Endothelial cell of umbilical vein (primary cell): ENCODE results near the gene MYCBP2. TPM values are rescaled to one million over a fixed set of nuclear protein-coding genes. Genes with fewer than 3 reads are reported as not detected.

Experiments
- BruUV-seq: library from RNA; stranded (reverse); fragments of 400-500 nt; replicated peaks from 2 replicates; lab custom pipeline; 2021; lab: Mats Ljungman, UMichigan
- CTCF ChIA-PET: fragments of 300-600, 350-600 bp; sonication (Branson Sonifier 250); formaldehyde crosslinking; loops from one replicate; lab custom pipeline; 2021; ENCODE audit warnings: antibody characterized with exemption, inconsistent platforms; lab: Charles Lee
- POLR2A ChIA-PET: fragments of 300-600, 350-600 bp; sonication (Branson Sonifier 250); formaldehyde crosslinking; loops from one replicate; lab custom pipeline; 2021; ENCODE audit warnings: antibody characterized with exemption, inconsistent platforms; lab: Charles Lee
- DNase-seq: peaks from one replicate; pipeline ENCODE4 v3.0.0-alpha.2; 2011; ENCODE audit warnings: low read depth, low spot score
- FAIRE-seq: peaks from 2 replicates; lab custom pipeline; 2011; peaks lifted over from hg19 to GRCh38; lab: Jason Lieb, UNC
- H2AFZ ChIP-seq: 2 replicates; pipeline ENCODE4 v1.6.0; 2012; ENCODE audit warnings: low read depth, low read length, control low read depth, inconsistent platforms
- H3K27ac ChIP-seq: 2 replicates; pipeline ENCODE4 v1.5.1; 2011; ENCODE audit warnings: low read depth, mild to moderate bottlenecking, control low read depth, low read length, moderate library complexity; ENCODE audit not compliant: insufficient read depth
- H3K27me3 ChIP-seq, 2 experiments: 2 replicates each; pipeline versions ENCODE4 v1.6.0 to v1.6.1; 2011; ENCODE audit warnings: low read length in 2 of 2, mixed read lengths in 1 of 2; ENCODE audit not compliant: control insufficient read depth in 2 of 2, insufficient read depth in 2 of 2
- H3K36me3 ChIP-seq, 2 experiments: 2 replicates in 1 of 2; 3 replicates in 1 of 2; pipeline ENCODE4 v1.5.1; 2011; ENCODE audit warnings: low read length in 2 of 2, mild to moderate bottlenecking in 1 of 2, moderate library complexity in 1 of 2; ENCODE audit not compliant: control insufficient read depth in 2 of 2, insufficient read depth in 2 of 2; ENCODE audit errors: extremely low read depth in 1 of 2
- H3K4me1 ChIP-seq: 3 replicates; pipeline ENCODE4 v1.5.1; 2011; ENCODE audit warnings: mild to moderate bottlenecking, low read length; ENCODE audit not compliant: control insufficient read depth, insufficient read depth; ENCODE audit errors: extremely low read depth
- H3K4me2 ChIP-seq: 2 replicates; pipeline ENCODE4 v1.6.1; 2011; ENCODE audit warnings: low read length, control low read depth, mixed read lengths; ENCODE audit not compliant: insufficient read depth
- H3K4me3 ChIP-seq, 3 experiments: fragments of 200-600 bp in 1 of 3; sonication (generic), shearing (Covaris generic) in 1 of 3; replicated peaks in 1 of 3; 2 replicates each; pipeline ENCODE4 v1.5.1; 2011 to 2016; ENCODE audit warnings: control low read depth in 3 of 3, low read length in 3 of 3, mild to moderate bottlenecking in 2 of 3, inconsistent platforms in 1 of 3, low read depth in 1 of 3, moderate library complexity in 1 of 3; ENCODE audit not compliant: insufficient read depth in 1 of 3
- H3K79me2 ChIP-seq: 2 replicates; pipeline ENCODE4 v1.6.0; 2012; ENCODE audit warnings: low read length, inconsistent platforms; ENCODE audit not compliant: control insufficient read depth, insufficient read depth
- H3K9ac ChIP-seq: replicated peaks from 2 replicates; pipeline ENCODE3; 2011; ENCODE audit warnings: low read length, control low read depth; ENCODE audit not compliant: insufficient read depth; ENCODE audit errors: extremely low read depth
- H3K9me1 ChIP-seq: replicated peaks from 3 replicates; pipeline ENCODE4 v1.6.0; 2011; ENCODE audit warnings: mild to moderate bottlenecking, low read length; ENCODE audit not compliant: control insufficient read depth, insufficient read depth; ENCODE audit errors: extremely low read depth
- H3K9me3 ChIP-seq: replicated peaks from 2 replicates; pipeline ENCODE4 v1.5.1; 2012; ENCODE audit warnings: low read length, inconsistent platforms; ENCODE audit not compliant: control insufficient read depth, insufficient read depth
- H4K20me1 ChIP-seq: replicated peaks from 2 replicates; pipeline ENCODE3; 2011; ENCODE audit warnings: mild to moderate bottlenecking, low read length; ENCODE audit not compliant: control insufficient read depth, insufficient read depth; ENCODE audit errors: extremely low read depth
- CTCF ChIP-seq, 2 donors: IDR thresholded peaks; 1 replicate in 1 of 2; 2 replicates in 1 of 2; pipeline ENCODE4 v1.5.1; 2011; ENCODE audit warnings: low read length in 2 of 2, mild to moderate bottlenecking in 2 of 2, moderate library complexity in 2 of 2, control low read depth in 1 of 2, inconsistent platforms in 1 of 2, low read depth in 1 of 2; ENCODE audit not compliant: insufficient read depth in 1 of 2; ENCODE audit errors: extremely low read depth in 1 of 2
- EZH2 ChIP-seq: IDR thresholded peaks from 2 replicates; pipeline ENCODE4 v1.6.1; 2012; ENCODE audit warnings: borderline replicate concordance, low read depth, mild to moderate bottlenecking, moderate library complexity, low read length, inconsistent platforms; ENCODE audit not compliant: severe bottlenecking
- FOS ChIP-seq: IDR thresholded peaks from 2 replicates; pipeline ENCODE4 v1.6.1; 2011; ENCODE audit warnings: mild to moderate bottlenecking, low read length, moderate library complexity, borderline replicate concordance; ENCODE audit not compliant: insufficient read depth
- GATA2 ChIP-seq: IDR thresholded peaks from 2 replicates; pipeline ENCODE4 v1.7.0; 2011; ENCODE audit warnings: low read depth, mild to moderate bottlenecking, moderate library complexity, mixed read lengths, low read length; ENCODE audit not compliant: insufficient read length, insufficient read depth
- JUN ChIP-seq: IDR thresholded peaks from 2 replicates; pipeline ENCODE4 v1.6.1; 2011; ENCODE audit warnings: borderline replicate concordance, low read depth; ENCODE audit not compliant: insufficient read length, insufficient read depth
- MAX ChIP-seq: IDR thresholded peaks from 2 replicates; pipeline ENCODE4 v1.6.1; 2011; ENCODE audit not compliant: insufficient read depth, insufficient read length
- MYC ChIP-seq: IDR thresholded peaks from one replicate; pipeline ENCODE4 v1.6.1; 2011; ENCODE audit warnings: mild to moderate bottlenecking, low read depth, low read length
- POLR2A ChIP-seq: IDR thresholded peaks from 2 replicates; pipeline ENCODE4 v1.6.1; 2012; ENCODE audit warnings: low read depth, mild to moderate bottlenecking, control low read depth, low read length
- POLR2AphosphoS5 ChIP-seq: IDR thresholded peaks from 2 replicates; pipeline ENCODE4 v1.6.1; 2012; ENCODE audit warnings: low read depth, mild to moderate bottlenecking, control low read depth, low read length, moderate library complexity; ENCODE audit not compliant: insufficient read depth
- dilution Hi-C: fragments of 300-500 bp; cut with MboI; formaldehyde crosslinking; loops from one replicate; pipeline ENCODE4 v1.15.0; 2019; ENCODE audit warnings: low sequenced_read_pairs; ENCODE audit not compliant: extremely low pct_ligation_motif_present
- intact Hi-C: fragments of 100-400 bp; cut with micrococcal nuclease; formaldehyde crosslinking; loops from one replicate; pipeline ENCODE4 v1.10.0; 2022
- polyA plus RNA-seq, 4 experiments: library from polyadenylated mRNA; depleted of rRNA in 3 of 4; stranded (reverse) in 3 of 4; unstranded in 1 of 4; fragments of >200 nt; gene quantifications; 2 replicates each; pipeline versions ENCODE4 v1.2.1 to v1.2.3, GENCODE V29; 2011 to 2012; ENCODE audit warnings: missing spikeins in 1 of 4
- total RNA-seq: library from RNA; stranded (reverse); gene quantifications from 2 replicates; pipeline ENCODE4 v1.2.3, GENCODE V29; 2021

Gene MYCBP2
- total and polyA plus RNA-seq, 2 donors (not counting 3 experiments of a cell fraction or from before 2014, with no cell fraction given), result 30.5 to 89.8 TPM

- Histone ChIP-seq H3K36me3 (no peaks in the 10 kb centered on the region), H3K79me2 (no peaks in the 10 kb centered on the region), H3K27me3 (peaks cover 9 to 16% of the 10 kb centered on the region in 2 experiments), H3K4me1 (no peaks in the 10 kb centered on the region), H3K9ac (no peak overlapping the region), H4K20me1 (no peaks in the 10 kb centered on the region), H3K9me1 (no peaks in the 10 kb centered on the region), H3K4me3 (no peak overlapping the region), H2AFZ (no peak overlapping the region), H3K9me3 (no peaks in the 10 kb centered on the region), H3K4me2 (no peak overlapping the region), H3K27ac (no peak overlapping the region)
- intact Hi-C loops, result no loop called here
- CTCF ChIA-PET, result no interaction called here
- dilution Hi-C loops, result no loop called here
- no peak for TF ChIP-seq POLR2AphosphoS5
- no peak for TF ChIP-seq EZH2
- no peak for TF ChIP-seq GATA2
- FAIRE-seq (no peak), DNase-seq (no peak)
- no TSS peak for BruUV-seq
- POLR2A ChIA-PET, result no interaction called here
Observed at GRCh38 chr13:77338961-77339401, 12.1 kb upstream of the MYCBP2 start.

- Histone ChIP-seq H2AFZ (no peak overlapping the region), H3K27me3 (peaks cover 9 to 19% of the 10 kb centered on the region in 2 experiments), H3K36me3 (no peaks in the 10 kb centered on the region), H3K27ac (no peak overlapping the region), H3K9me1 (no peaks in the 10 kb centered on the region), H3K9ac (no peak overlapping the region), H3K9me3 (no peaks in the 10 kb centered on the region), H3K79me2 (no peaks in the 10 kb centered on the region), H3K4me1 (no peaks in the 10 kb centered on the region), H3K4me3 (no peak overlapping the region), H3K4me2 (no peak overlapping the region), H4K20me1 (no peaks in the 10 kb centered on the region)
- TF ChIP-seq MYC (no peak), EZH2 (no peak), CTCF (IDR thresholded peaks at IDR 0.05; ENCODE audit: extremely low read depth in 1 of 2, insufficient read depth in 1 of 2, low read depth in 1 of 2, low read length in 2 of 2) (no peak), GATA2 (no peak), MAX (no peak), JUN (no peak), FOS (no peak), POLR2AphosphoS5 (no peak), POLR2A (no peak)
- FAIRE-seq, result no peak
- POLR2A ChIA-PET, result no interaction called here
- dilution Hi-C loops (no loop called here), intact Hi-C loops (no loop called here)
- BruUV-seq, result no TSS peak
- CTCF ChIA-PET, result no interaction called here
- no peak for DNase-seq
Observed at GRCh38 chr13:77338329-77338728, 11.4 kb upstream of the MYCBP2 start.
